GM21786 (cell line): Measurements from ENCODE around the gene CERS4.

Experiments
- ATAC-seq: cut with Tn5 transposase; IDR thresholded peaks from one replicate; pipeline ENCODE4 v1.9.1; 2021; ENCODE audit not compliant: unreplicated experiment

The CERS4 gene

DNA sequence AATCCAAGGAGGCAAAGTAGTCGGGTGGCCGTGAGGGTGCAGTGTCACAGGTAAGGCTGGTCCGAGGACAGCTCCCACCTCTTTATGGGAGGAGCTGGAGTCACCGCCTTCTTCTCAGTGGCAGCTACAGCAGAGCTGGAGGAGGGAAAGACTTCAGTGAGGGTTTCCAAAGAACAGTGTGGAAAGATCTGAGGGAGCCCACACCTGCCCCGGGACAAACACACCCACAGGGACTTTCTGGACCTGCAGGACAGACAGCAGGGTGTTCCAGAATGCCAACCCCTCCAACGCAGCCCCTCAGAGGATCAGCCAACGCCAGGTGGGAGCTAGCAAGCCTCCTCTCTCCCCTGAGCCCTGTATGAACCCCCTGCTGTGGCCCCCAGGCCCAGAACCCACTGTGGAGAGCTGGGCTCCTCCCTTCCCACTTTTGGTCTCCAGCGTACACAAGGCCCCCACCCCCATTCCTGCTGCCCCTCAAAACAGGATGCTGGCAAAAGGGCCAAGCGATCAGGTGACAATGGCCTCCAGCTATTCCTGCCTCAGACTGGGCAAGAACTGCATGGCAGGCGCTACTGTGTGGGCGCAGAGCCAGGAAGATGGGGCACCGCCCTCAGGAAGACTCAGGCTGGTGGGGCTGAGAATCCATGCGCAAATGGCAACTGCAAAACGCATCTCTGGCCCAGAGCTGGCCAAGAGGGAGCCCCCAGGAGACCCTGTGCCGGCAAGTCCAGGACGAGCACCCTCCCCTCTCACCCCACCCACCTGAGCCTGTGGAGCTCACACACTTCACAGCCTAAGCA lies 102.5 kb downstream of the CERS4 start:
- ATAC-seq = no peak
